ENCODE results near the gene NECTIN3.

NECTIN3 gene

DNA sequence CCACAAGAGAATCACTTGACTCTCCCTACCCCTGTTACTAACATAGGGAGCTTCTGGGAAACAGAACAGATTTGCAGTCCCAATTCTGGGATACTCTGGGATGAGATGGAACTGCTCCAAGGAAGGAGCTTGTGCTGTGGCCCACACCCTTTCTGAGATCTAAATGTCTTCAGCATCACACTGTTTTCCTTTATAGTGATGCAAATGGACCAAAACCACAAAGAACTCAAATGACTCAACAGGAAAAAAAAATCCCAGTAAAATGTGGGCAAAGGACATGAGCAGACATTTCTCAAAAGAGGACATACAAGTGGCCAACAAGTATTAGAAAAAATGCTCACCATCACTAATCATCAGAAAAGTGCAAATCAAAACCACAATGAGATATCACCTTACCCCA, 155.6 kb downstream of the NECTIN3 start:
- no peak overlapping the region for H2AK5ac ChIP-seq (ENCODE audit: low read length)

DNA sequence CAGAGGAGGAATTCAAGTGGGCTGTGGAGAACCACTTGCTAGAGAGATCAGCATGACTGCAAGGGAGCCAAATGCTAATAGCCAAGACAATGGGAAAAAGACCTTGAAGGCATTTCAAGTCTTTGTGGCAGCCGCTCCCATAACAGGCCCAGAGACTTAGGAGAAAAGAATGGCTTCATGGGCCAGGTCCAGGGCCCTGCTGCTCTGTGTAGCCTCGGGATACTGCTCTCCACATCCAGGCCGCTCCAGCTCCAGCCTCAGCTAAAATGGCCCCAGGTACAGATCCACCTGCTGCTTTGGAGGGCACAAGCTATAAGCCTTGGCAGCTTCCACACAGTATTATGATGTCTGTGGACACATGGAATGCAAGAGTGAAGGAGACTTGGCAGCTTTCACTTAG, 157.7 kb downstream of the NECTIN3 start:
- H3K4me2 ChIP-seq (ENCODE audit: low read length) = no peak overlapping the region
- no peaks in the 10 kb centered on the region for H3K36me3 ChIP-seq (ENCODE audit: control insufficient read depth in 1 of 2, insufficient read depth in 2 of 2, low read length in 2 of 2)
- no peak overlapping the region for H4K91ac ChIP-seq (ENCODE audit: low read depth, low read length)
- H3K4me3 ChIP-seq (ENCODE audit: low read depth, low read length) = no peak overlapping the region
- H2AK5ac ChIP-seq (ENCODE audit: low read length) = no peak overlapping the region
- no peaks in the 10 kb centered on the region for H3K79me1 ChIP-seq (ENCODE audit: low read length)
- H3K14ac ChIP-seq (ENCODE audit: low read length) = no peak overlapping the region
- H3K9ac ChIP-seq (ENCODE audit: low read length) = no peak overlapping the region
- no peak overlapping the region for H2BK5ac ChIP-seq (ENCODE audit: low read depth, low read length, poor library complexity)
- H3K9me3 ChIP-seq (ENCODE audit: insufficient read depth, low read depth, low read length) = no peaks in the 10 kb centered on the region
- H2BK12ac ChIP-seq (ENCODE audit: low read length) = no peak overlapping the region
- no peak overlapping the region for H3K4ac ChIP-seq (ENCODE audit: low read depth, low read length)
- no CpG with 5 or more reads among the region's 3 CpGs for WGBS (ENCODE audit: extremely low coverage, insufficient coverage, insufficient read length)
- H3K4me1 ChIP-seq (ENCODE audit: control insufficient read depth in 1 of 2, insufficient read depth in 2 of 2, low read length in 2 of 2) = no peaks in the 10 kb centered on the region
- H4K8ac ChIP-seq (ENCODE audit: low read depth, low read length) = no peak overlapping the region
- DNase-seq = no peak
- H4K12ac ChIP-seq (ENCODE audit: low read depth, low read length) = no peak overlapping the region
- H3K27me3 ChIP-seq (ENCODE audit: insufficient read depth, low read length) = no peaks in the 10 kb centered on the region
- no peaks in the 10 kb centered on the region for H3K79me2 ChIP-seq (ENCODE audit: control insufficient read depth, insufficient read depth, low read length, poor library complexity)
- H3K23ac ChIP-seq (ENCODE audit: low read length) = no peak overlapping the region
- H3K27ac ChIP-seq (ENCODE audit: low read depth, low read length) = no peak overlapping the region
- no peak overlapping the region for H3K18ac ChIP-seq (ENCODE audit: low read length)
- no peak overlapping the region for H2BK120ac ChIP-seq (ENCODE audit: insufficient read depth, low read length, poor library complexity)
- H2AFZ ChIP-seq (ENCODE audit: insufficient read depth, low read length, poor library complexity) = no peak overlapping the region

More for the DNA sequence above, 155.6 kb downstream of the NECTIN3 start:
- H2BK120ac ChIP-seq (ENCODE audit: insufficient read depth, low read length, poor library complexity) = no peak overlapping the region
- H4K91ac ChIP-seq (ENCODE audit: low read depth, low read length) = no peak overlapping the region
- H3K4ac ChIP-seq (ENCODE audit: low read depth, low read length) = no peak overlapping the region
- H3K27me3 ChIP-seq (ENCODE audit: insufficient read depth, low read length) = no peaks in the 10 kb centered on the region
- no peak overlapping the region for H4K12ac ChIP-seq (ENCODE audit: low read depth, low read length)
- H2AFZ ChIP-seq (ENCODE audit: insufficient read depth, low read length, poor library complexity) = no peak overlapping the region
- H3K9ac ChIP-seq (ENCODE audit: low read length) = no peak overlapping the region
- H3K27ac ChIP-seq (ENCODE audit: low read depth, low read length) = no peak overlapping the region
- H2BK12ac ChIP-seq (ENCODE audit: low read length) = no peak overlapping the region
- H3K36me3 ChIP-seq (ENCODE audit: control insufficient read depth in 1 of 2, insufficient read depth in 2 of 2, low read length in 2 of 2) = no peaks in the 10 kb centered on the region
- DNase-seq = no peak
- H3K4me3 ChIP-seq (ENCODE audit: low read depth, low read length) = no peak overlapping the region
- H3K23ac ChIP-seq (ENCODE audit: low read length) = no peak overlapping the region
- no peaks in the 10 kb centered on the region for H3K4me1 ChIP-seq (ENCODE audit: control insufficient read depth in 1 of 2, insufficient read depth in 2 of 2, low read length in 2 of 2)
- H2BK5ac ChIP-seq (ENCODE audit: low read depth, low read length, poor library complexity) = no peak overlapping the region
- no peaks in the 10 kb centered on the region for H3K9me3 ChIP-seq (ENCODE audit: insufficient read depth, low read depth, low read length)
- no peak overlapping the region for H3K14ac ChIP-seq (ENCODE audit: low read length)
- no peak overlapping the region for H3K18ac ChIP-seq (ENCODE audit: low read length)
- no peaks in the 10 kb centered on the region for H3K79me2 ChIP-seq (ENCODE audit: control insufficient read depth, insufficient read depth, low read length, poor library complexity)
- no peak overlapping the region for H4K8ac ChIP-seq (ENCODE audit: low read depth, low read length)
- H3K4me2 ChIP-seq (ENCODE audit: low read length) = no peak overlapping the region
- H3K79me1 ChIP-seq (ENCODE audit: low read length) = no peaks in the 10 kb centered on the region

- Histone ChIP-seq H3K27ac (ENCODE audit: low read depth, low read length) (no peak overlapping the region), H3K79me2 (ENCODE audit: control insufficient read depth, insufficient read depth, low read length, poor library complexity) (no peaks in the 10 kb centered on the region), H3K4me1 (ENCODE audit: control insufficient read depth in 1 of 2, insufficient read depth in 2 of 2, low read length in 2 of 2) (no peaks in the 10 kb centered on the region), H2BK120ac (ENCODE audit: insufficient read depth, low read length, poor library complexity) (no peak overlapping the region), H2BK12ac (ENCODE audit: low read length) (no peak overlapping the region), H3K9me3 (ENCODE audit: insufficient read depth, low read depth, low read length) (peaks cover 3% of the 10 kb centered on the region), H3K14ac (ENCODE audit: low read length) (no peak overlapping the region), H3K4me2 (ENCODE audit: low read length) (no peak overlapping the region), H3K36me3 (ENCODE audit: control insufficient read depth in 1 of 2, insufficient read depth in 2 of 2, low read length in 2 of 2) (no peaks in the 10 kb centered on the region), H3K79me1 (ENCODE audit: low read length) (no peaks in the 10 kb centered on the region), H3K23ac (ENCODE audit: low read length) (no peak overlapping the region), H4K12ac (ENCODE audit: low read depth, low read length) (no peak overlapping the region), H3K27me3 (ENCODE audit: insufficient read depth, low read length) (no peaks in the 10 kb centered on the region), H4K91ac (ENCODE audit: low read depth, low read length) (no peak overlapping the region), H4K8ac (ENCODE audit: low read depth, low read length) (no peak overlapping the region), H2BK5ac (ENCODE audit: low read depth, low read length, poor library complexity) (no peak overlapping the region), H2AFZ (ENCODE audit: insufficient read depth, low read length, poor library complexity) (no peak overlapping the region), H3K18ac (ENCODE audit: low read length) (no peak overlapping the region), H2AK5ac (ENCODE audit: low read length) (no peak overlapping the region), H3K9ac (ENCODE audit: low read length) (no peak overlapping the region), H3K4ac (ENCODE audit: low read depth, low read length) (no peak overlapping the region), H3K4me3 (ENCODE audit: low read depth, low read length) (no peak overlapping the region)
- no CpG with 5 or more reads among the region's 6 CpGs for WGBS (ENCODE audit: extremely low coverage, insufficient coverage, insufficient read length)
- no peak for DNase-seq
Measured at GRCh38 chr3:111236836-111237713, 165.5 kb downstream of the NECTIN3 start.

- no peaks in the 10 kb centered on the region for H3K36me3 ChIP-seq (ENCODE audit: control insufficient read depth in 1 of 2, insufficient read depth in 2 of 2, low read length in 2 of 2)
- H2BK12ac ChIP-seq (ENCODE audit: low read length) = no peak overlapping the region
- H3K23ac ChIP-seq (ENCODE audit: low read length) = no peak overlapping the region
- H3K9ac ChIP-seq (ENCODE audit: low read length) = no peak overlapping the region
- H3K14ac ChIP-seq (ENCODE audit: low read length) = no peak overlapping the region
- no peak overlapping the region for H3K4ac ChIP-seq (ENCODE audit: low read depth, low read length)
- H2BK120ac ChIP-seq (ENCODE audit: insufficient read depth, low read length, poor library complexity) = no peak overlapping the region
- no peak overlapping the region for H4K12ac ChIP-seq (ENCODE audit: low read depth, low read length)
- H2AK5ac ChIP-seq (ENCODE audit: low read length) = no peak overlapping the region
- H4K91ac ChIP-seq (ENCODE audit: low read depth, low read length) = no peak overlapping the region
- H2AFZ ChIP-seq (ENCODE audit: insufficient read depth, low read length, poor library complexity) = no peak overlapping the region
- no CpG with 5 or more reads among the region's 1 CpG for WGBS (ENCODE audit: extremely low coverage, insufficient coverage, insufficient read length)
- H4K8ac ChIP-seq (ENCODE audit: low read depth, low read length) = no peak overlapping the region
- no peak overlapping the region for H2BK5ac ChIP-seq (ENCODE audit: low read depth, low read length, poor library complexity)
- no peaks in the 10 kb centered on the region for H3K4me1 ChIP-seq (ENCODE audit: control insufficient read depth in 1 of 2, insufficient read depth in 2 of 2, low read length in 2 of 2)
- no peak for DNase-seq
- no peaks in the 10 kb centered on the region for H3K79me1 ChIP-seq (ENCODE audit: low read length)
- peaks cover 7% of the 10 kb centered on the region for H3K9me3 ChIP-seq (ENCODE audit: insufficient read depth, low read depth, low read length)
- H3K27me3 ChIP-seq (ENCODE audit: insufficient read depth, low read length) = no peaks in the 10 kb centered on the region
- H3K4me2 ChIP-seq (ENCODE audit: low read length) = no peak overlapping the region
- no peak overlapping the region for H3K27ac ChIP-seq (ENCODE audit: low read depth, low read length)
- no peaks in the 10 kb centered on the region for H3K79me2 ChIP-seq (ENCODE audit: control insufficient read depth, insufficient read depth, low read length, poor library complexity)
- H3K4me3 ChIP-seq (ENCODE audit: low read depth, low read length) = no peak overlapping the region
- no peak overlapping the region for H3K18ac ChIP-seq (ENCODE audit: low read length)
Measured at GRCh38 chr3:111237946-111238345, 166.3 kb downstream of the NECTIN3 start.
